DMS 273 treated with DMSO at 0.1 percent for 48 hours (cell line): Measurements from ENCODE around the gene BCAS1.
"Not testable (repeated sequence)": the region's sequence is repeated elsewhere in the genome, so short reads cannot be mapped to it uniquely, and the experiment has no call there.

Source experiments
- DNase-seq: peaks from one replicate; lab custom pipeline; 2025; lab: John Stamatoyannopoulos, UW

BCAS1 gene

GRCh38 chr20:54015496-54015895 is 54.9 kb downstream of the BCAS1 start:
- DNase-seq, result no peak

- DNase-seq, result no peak
These were observed 56.0 kb downstream of the BCAS1 start for GRCh38 chr20:54014293-54014926.

GRCh38 chr20:54013471-54013870 is 56.9 kb downstream of the BCAS1 start:
- DNase-seq, result no peak

- no peak for DNase-seq
These were observed 59.0 kb downstream of the BCAS1 start for GRCh38 chr20:54011346-54011745.

GRCh38 chr20:54006216-54006615 is 64.2 kb downstream of the BCAS1 start:
- DNase-seq, result not testable (repeated sequence)

- no peak for DNase-seq
These were observed 64.9 kb downstream of the BCAS1 start for GRCh38 chr20:54005524-54005923.

- no peak for DNase-seq
These were observed 65.9 kb downstream of the BCAS1 start for GRCh38 chr20:54004445-54004844.

- no peak for DNase-seq
These were observed 67.7 kb downstream of the BCAS1 start for GRCh38 chr20:54002741-54003140.

GRCh38 chr20:54002056-54002575 is 68.3 kb downstream of the BCAS1 start:
- no peak for DNase-seq

GRCh38 chr20:54000914-54001313 is 69.5 kb downstream of the BCAS1 start:
- DNase-seq, result no peak

- DNase-seq, result no peak
These were observed 70.1 kb downstream of the BCAS1 start for GRCh38 chr20:54000262-54000661.

GRCh38 chr20:53999077-53999476 is 71.3 kb downstream of the BCAS1 start:
- no peak for DNase-seq

GRCh38 chr20:53996584-53997486 is 73.6 kb downstream of the BCAS1 start:
- no peak for DNase-seq

GRCh38 chr20:53995949-53996348 is 74.4 kb downstream of the BCAS1 start:
- no peak for DNase-seq

- no peak for DNase-seq
These were observed 76.3 kb downstream of the BCAS1 start for GRCh38 chr20:53994088-53994487.

- no peak for DNase-seq
These were observed 77.1 kb downstream of the BCAS1 start for GRCh38 chr20:53993310-53993709.

- no peak for DNase-seq
These were observed 79.5 kb downstream of the BCAS1 start for GRCh38 chr20:53990768-53991450.

- DNase-seq, result no peak
These were observed 80.4 kb downstream of the BCAS1 start for GRCh38 chr20:53990003-53990402.

- DNase-seq, result no peak
These were observed 81.0 kb downstream of the BCAS1 start for GRCh38 chr20:53989401-53989800.

GRCh38 chr20:53986037-53986650 is 84.2 kb downstream of the BCAS1 start:
- DNase-seq, result no peak

GRCh38 chr20:53985150-53985518 is 85.3 kb downstream of the BCAS1 start:
- no peak for DNase-seq
